HG03342 (cell line): ENCODE results near the gene YIPF5.

Source experiments
- ATAC-seq: cut with Tn5 transposase; IDR thresholded peaks from one replicate; pipeline ENCODE4 v1.9.1; 2021; ENCODE audit warnings: mild to moderate bottlenecking, moderate library complexity; ENCODE audit not compliant: unreplicated experiment

The YIPF5 gene

GRCh38 chr5:144170276-144171024, at the start of gene YIPF5, which contains the start of gene KCTD16:
YIPF5 (minus strand) TSS chr5:144170659; CDS start chr5:144169955, 704 bp downstream.
KCTD16 (plus strand) TSS chr5:144170873.
- ATAC-seq, result peak; percentile 100

GRCh38 chr5:144219869-144220268, 49.4 kb upstream of the YIPF5 start:
- no peak for ATAC-seq

- ATAC-seq, result no peak
Measured at GRCh38 chr5:144210655-144211054, 40.2 kb upstream of the YIPF5 start.

- no peak for ATAC-seq
Measured at GRCh38 chr5:144209361-144209760, 38.9 kb upstream of the YIPF5 start.

- no peak for ATAC-seq
Measured at GRCh38 chr5:144207875-144208444, 37.5 kb upstream of the YIPF5 start.

GRCh38 chr5:144206141-144206540, 35.7 kb upstream of the YIPF5 start:
- ATAC-seq, result no peak

GRCh38 chr5:144205141-144205551, 34.7 kb upstream of the YIPF5 start:
- no peak for ATAC-seq

- ATAC-seq, result peak; percentile 93
Measured at GRCh38 chr5:144203750-144204596, 33.5 kb upstream of the YIPF5 start.

- ATAC-seq, result no peak
Measured at GRCh38 chr5:144202726-144203125, 32.3 kb upstream of the YIPF5 start.

GRCh38 chr5:144202072-144202471, 31.6 kb upstream of the YIPF5 start:
- ATAC-seq, result no peak

- ATAC-seq, result no peak
Measured at GRCh38 chr5:144201588-144201987, 31.1 kb upstream of the YIPF5 start.

GRCh38 chr5:144198386-144198785, 27.9 kb upstream of the YIPF5 start:
- no peak for ATAC-seq

GRCh38 chr5:144196612-144197011, 26.2 kb upstream of the YIPF5 start:
- ATAC-seq, result no peak

- ATAC-seq, result no peak
Measured at GRCh38 chr5:144195448-144195847, 25.0 kb upstream of the YIPF5 start.

GRCh38 chr5:144194144-144194543, 23.7 kb upstream of the YIPF5 start:
- ATAC-seq, result no peak

GRCh38 chr5:144192661-144193060, 22.2 kb upstream of the YIPF5 start:
- no peak for ATAC-seq

- ATAC-seq, result peak; percentile 94
Measured at GRCh38 chr5:144191998-144192397, 21.5 kb upstream of the YIPF5 start.

- ATAC-seq, result no peak
Measured at GRCh38 chr5:144191531-144191930, 21.1 kb upstream of the YIPF5 start.

- ATAC-seq, result peak; percentile 27
Measured at GRCh38 chr5:144189800-144190429, 19.5 kb upstream of the YIPF5 start.

GRCh38 chr5:144187699-144188294, 17.3 kb upstream of the YIPF5 start:
- peak; percentile 80 for ATAC-seq
